HEK293 (cell line): ENCODE data around the gene PAFAH1B2.

ENCODE experiments used
- CTCF ChIA-PET: fragments of 350-600 bp; formaldehyde crosslinking; extraction: SDS; loops from one replicate; lab custom pipeline; 2021; ENCODE audit warnings: antibody characterized with exemption; lab: Yijun Ruan, JAX
- POLR2A ChIA-PET: fragments of 300-600 bp; formaldehyde crosslinking; extraction: SDS; loops from one replicate; lab custom pipeline; 2020; ENCODE audit warnings: antibody characterized with exemption, inconsistent platforms; lab: Yijun Ruan, JAX
- H3K27ac ChIP-seq: fragments of 200-500 bp; sonication (Bioruptor generic); 2 replicates; pipeline ENCODE4 v1.5.1; 2014; ENCODE audit warnings: low read depth, low read length, control low read depth, inconsistent platforms; ENCODE audit errors: extremely low read depth
- H3K36me3 ChIP-seq, 2 experiments: fragments of 200-500 bp in 1 of 2; sonication (Bioruptor generic) in 1 of 2; 1 replicate in 1 of 2; 2 replicates in 1 of 2; pipeline ENCODE4 v1.5.1; 2014 to 2017; ENCODE audit warnings: inconsistent platforms in 2 of 2, low read length in 2 of 2; ENCODE audit not compliant: control insufficient read depth in 2 of 2, insufficient read depth in 1 of 2
- H3K4me1 ChIP-seq: fragments of 200-500 bp; sonication (Bioruptor generic); 2 replicates; pipeline ENCODE4 v1.5.1; 2014; ENCODE audit warnings: mild to moderate bottlenecking, low read length, inconsistent platforms; ENCODE audit not compliant: control insufficient read depth, insufficient read depth
- H3K4me3 ChIP-seq: 2 replicates; pipeline ENCODE4 v1.5.1; 2011; ENCODE audit warnings: low read depth, mild to moderate bottlenecking, control low read depth, low read length, moderate library complexity
- H3K9me3 ChIP-seq: fragments of 200-500 bp; sonication (Bioruptor generic); 2 replicates; pipeline ENCODE4 v1.5.1; 2014; ENCODE audit warnings: low read depth, low read length, inconsistent platforms; ENCODE audit not compliant: control insufficient read depth, insufficient read depth
- EGR2 ChIP-seq: fragments of 450-650 bp; formaldehyde crosslinking; IDR thresholded peaks from 2 replicates; pipeline ENCODE4 v1.5.1; 2016; ENCODE audit warnings: low read depth, missing biosample characterization, missing genetic modification characterization
- KLF16 ChIP-seq: fragments of 450-650 bp; formaldehyde crosslinking; IDR thresholded peaks from 2 replicates; pipeline ENCODE4 v1.5.1; 2017; ENCODE audit warnings: missing biosample characterization, missing genetic modification characterization
- MZF1 ChIP-seq: fragments of 450-650 bp; formaldehyde crosslinking; IDR thresholded peaks from 2 replicates; pipeline ENCODE4 v1.5.1; 2017; ENCODE audit warnings: missing biosample characterization, missing genetic modification characterization, borderline replicate concordance
- SCRT1 ChIP-seq: fragments of 450-650 bp; formaldehyde crosslinking; IDR thresholded peaks from 2 replicates; pipeline ENCODE4 v1.5.1; 2016; ENCODE audit warnings: missing biosample characterization, missing genetic modification characterization, borderline replicate concordance
- SP3 ChIP-seq: fragments of 450-650 bp; formaldehyde crosslinking; IDR thresholded peaks from 2 replicates; pipeline ENCODE4 v1.5.1; 2016; ENCODE audit warnings: missing biosample characterization, missing genetic modification characterization
- ZBTB26 ChIP-seq: fragments of 450-650 bp; formaldehyde crosslinking; optimal IDR thresholded peaks from 2 replicates; pipeline ENCODE3; 2016; ENCODE audit warnings: missing biosample characterization, mild to moderate bottlenecking, missing genetic modification characterization
- ZNF175 ChIP-seq: fragments of 450-650 bp; formaldehyde crosslinking; IDR thresholded peaks from 2 replicates; pipeline ENCODE4 v1.5.1; 2016; ENCODE audit warnings: missing biosample characterization, missing genetic modification characterization
- ZNF223 ChIP-seq: fragments of 450-650 bp; formaldehyde crosslinking; IDR thresholded peaks from 2 replicates; pipeline ENCODE4 v1.5.1; 2016; ENCODE audit warnings: missing biosample characterization, missing genetic modification characterization
- ZNF37A ChIP-seq: fragments of 450-650 bp; IDR thresholded peaks from 2 replicates; pipeline ENCODE4 v1.5.1; 2018; ENCODE audit warnings: missing biosample characterization, missing genetic modification characterization
- ZNF488 ChIP-seq: fragments of 450-650 bp; formaldehyde crosslinking; IDR thresholded peaks from 2 replicates; pipeline ENCODE4 v1.5.1; 2016; ENCODE audit warnings: missing biosample characterization, missing genetic modification characterization
- ZNF514 ChIP-seq: fragments of 450-650 bp; formaldehyde crosslinking; IDR thresholded peaks from 2 replicates; pipeline ENCODE4 v1.5.1; 2016; ENCODE audit warnings: missing biosample characterization, missing genetic modification characterization
- ZNF558 ChIP-seq: fragments of 450-650 bp; formaldehyde crosslinking; IDR thresholded peaks from 2 replicates; pipeline ENCODE4 v1.5.1; 2016; ENCODE audit warnings: missing biosample characterization, missing genetic modification characterization
- ZNF560 ChIP-seq: fragments of 450-650 bp; formaldehyde crosslinking; IDR thresholded peaks from 2 replicates; pipeline ENCODE4 v1.5.1; 2017; ENCODE audit warnings: missing biosample characterization, missing genetic modification characterization, borderline replicate concordance
- ZNF626 ChIP-seq: fragments of 450-650 bp; sonication (Bioruptor Pico); formaldehyde crosslinking; IDR thresholded peaks from 2 replicates; pipeline ENCODE4 v1.5.1; 2018; ENCODE audit warnings: missing biosample characterization, missing genetic modification characterization, inconsistent platforms
- TF ChIP-seq, protein P1 (sequence below): sonication (generic); formaldehyde crosslinking; IDR thresholded peaks from 2 replicates; pipeline ENCODE4 v1.8.1; 2022; ENCODE audit warnings: mild to moderate bottlenecking, moderate library complexity, missing genetic modification reagents
- TF ChIP-seq, protein P2 (sequence below): fragments of 450-650 bp; IDR thresholded peaks from 2 replicates; pipeline ENCODE4 v1.5.1; 2018; ENCODE audit warnings: missing biosample characterization, missing genetic modification characterization

The PAFAH1B2 gene

GRCh38 chr11:117212697-117213355, 68.7 kb downstream of the PAFAH1B2 start:
- ChIA-PET CTCF (interaction anchor here (1.4 kb wide), 1 partner anchor 31 kb away, joined by 4 read pairs; no protein-coding TSS in a partner anchor), POLR2A (interaction anchor here (0.5 to 1.0 kb wide), 2 partner anchors 9 to 33 kb away, joined by 3 to 7 read pairs; no protein-coding TSS in a partner anchor)
- H3K27ac ChIP-seq = no peak overlapping the region
- no peaks in the 10 kb centered on the region for H3K9me3 ChIP-seq
- peaks cover 0 to 52% of the 10 kb centered on the region in 2 experiments; a peak in 1 of 3 replicates for H3K36me3 ChIP-seq
- TF ChIP-seq ZBTB26 (no peak), ZNF223 (no peak), ZNF175 (tag by site-specific recombination) (no peak), SP3 (tag by site-specific recombination) (no peak), ZNF514 (tag by site-specific recombination) (no peak), SCRT1 (tag by site-specific recombination) (no peak), ZNF626 (tag by site-specific recombination) (no peak), ZNF488 (no peak), ZNF558 (tag by site-specific recombination) (no peak), MZF1 (tag by site-specific recombination) (no peak), KLF16 (tag by site-specific recombination) (no peak), ZNF560 (no peak)
- TF ChIP-seq, protein P1, sequence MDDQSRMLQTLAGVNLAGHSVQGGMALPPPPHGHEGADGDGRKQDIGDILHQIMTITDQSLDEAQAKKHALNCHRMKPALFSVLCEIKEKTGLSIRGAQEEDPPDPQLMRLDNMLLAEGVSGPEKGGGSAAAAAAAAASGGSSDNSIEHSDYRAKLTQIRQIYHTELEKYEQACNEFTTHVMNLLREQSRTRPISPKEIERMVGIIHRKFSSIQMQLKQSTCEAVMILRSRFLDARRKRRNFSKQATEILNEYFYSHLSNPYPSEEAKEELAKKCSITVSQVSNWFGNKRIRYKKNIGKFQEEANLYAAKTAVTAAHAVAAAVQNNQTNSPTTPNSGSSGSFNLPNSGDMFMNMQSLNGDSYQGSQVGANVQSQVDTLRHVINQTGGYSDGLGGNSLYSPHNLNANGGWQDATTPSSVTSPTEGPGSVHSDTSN = no peak
- TF ChIP-seq, protein P2, sequence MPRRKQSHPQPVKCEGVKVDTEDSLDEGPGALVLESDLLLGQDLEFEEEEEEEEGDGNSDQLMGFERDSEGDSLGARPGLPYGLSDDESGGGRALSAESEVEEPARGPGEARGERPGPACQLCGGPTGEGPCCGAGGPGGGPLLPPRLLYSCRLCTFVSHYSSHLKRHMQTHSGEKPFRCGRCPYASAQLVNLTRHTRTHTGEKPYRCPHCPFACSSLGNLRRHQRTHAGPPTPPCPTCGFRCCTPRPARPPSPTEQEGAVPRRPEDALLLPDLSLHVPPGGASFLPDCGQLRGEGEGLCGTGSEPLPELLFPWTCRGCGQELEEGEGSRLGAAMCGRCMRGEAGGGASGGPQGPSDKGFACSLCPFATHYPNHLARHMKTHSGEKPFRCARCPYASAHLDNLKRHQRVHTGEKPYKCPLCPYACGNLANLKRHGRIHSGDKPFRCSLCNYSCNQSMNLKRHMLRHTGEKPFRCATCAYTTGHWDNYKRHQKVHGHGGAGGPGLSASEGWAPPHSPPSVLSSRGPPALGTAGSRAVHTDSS (tag by site-specific recombination) = no peak
- TF ChIP-seq, all 188 proteins: peak for 0
- Histone ChIP-seq H3K4me3 (no peak overlapping the region), H3K4me1 (no peaks in the 10 kb centered on the region)

GRCh38 chr11:117214404-117215110, 70.5 kb downstream of the PAFAH1B2 start:
- CTCF ChIA-PET = no interaction called here

More at GRCh38 chr11:117214404-117215110, 70.5 kb downstream of the PAFAH1B2 start:
- H3K27ac ChIP-seq = no peak overlapping the region
- peaks cover 0 to 70% of the 10 kb centered on the region in 2 experiments; a peak in 1 of 3 replicates for H3K36me3 ChIP-seq
- TF ChIP-seq ZNF37A (tag by site-specific recombination) (no peak), EGR2 (tag by site-specific recombination) (peak; percentile 59)
- no peak overlapping the region for H3K4me3 ChIP-seq
- H3K9me3 ChIP-seq = no peaks in the 10 kb centered on the region
- POLR2A ChIA-PET = no interaction called here
- H3K4me1 ChIP-seq = no peaks in the 10 kb centered on the region
